H1 (cell line): ENCODE data around the gene KLHL35. TPM values are rescaled to one million over a fixed set of nuclear protein-coding genes. Genes with fewer than 3 reads are reported as not detected.

ENCODE experiments used
- CTCF ChIA-PET: fragments of 300-600 bp; sonication (Branson Sonifier 250); formaldehyde crosslinking; loops from one replicate; lab custom pipeline; 2021; ENCODE audit not compliant: partially characterized antibody; lab: Charles Lee
- POLR2A ChIA-PET: fragments of 300-600 bp; sonication (Branson Sonifier 250); formaldehyde crosslinking; loops from one replicate; lab custom pipeline; 2021; ENCODE audit warnings: inconsistent platforms; ENCODE audit not compliant: partially characterized antibody; lab: Charles Lee
- DNase-seq, 2 experiments: peaks; one replicate each; pipeline versions ENCODE4 v3.0.0 to v3.0.0-alpha.2; 2010 to 2022; ENCODE audit warnings: low spot score in 2 of 2, low read depth in 1 of 2, mixed read lengths in 1 of 2
- FAIRE-seq: peaks from 2 replicates; lab custom pipeline; 2011; peaks lifted over from hg19 to GRCh38; lab: Jason Lieb, UNC
- H2AFZ ChIP-seq: 2 replicates; pipeline ENCODE4 v1.8.1; 2012; ENCODE audit warnings: low read length, inconsistent platforms
- H2AK5ac ChIP-seq: 2 replicates; pipeline ENCODE4 v1.6.1; 2013; ENCODE audit warnings: low read depth, low read length
- H2BK120ac ChIP-seq: replicated peaks from 2 replicates; pipeline ENCODE3; 2013; ENCODE audit warnings: low read depth, low read length, inconsistent platforms
- H2BK12ac ChIP-seq: 2 replicates; pipeline ENCODE4 v1.6.1; 2013; ENCODE audit warnings: low read depth, low read length
- H2BK15ac ChIP-seq: 2 replicates; pipeline ENCODE4 v1.6.1; 2013; ENCODE audit warnings: low read length
- H2BK20ac ChIP-seq: 2 replicates; pipeline ENCODE4 v1.6.1; 2013; ENCODE audit warnings: low read length
- H2BK5ac ChIP-seq: 2 replicates; pipeline ENCODE4 v1.6.1; 2013; ENCODE audit warnings: low read depth, low read length
- H3K14ac ChIP-seq: 2 replicates; pipeline ENCODE4 v1.6.1; 2013; ENCODE audit warnings: inconsistent platforms; ENCODE audit not compliant: insufficient read length
- H3K18ac ChIP-seq: 2 replicates; pipeline ENCODE4 v1.6.1; 2013; ENCODE audit warnings: low read length; ENCODE audit errors: extremely low read depth
- H3K23ac ChIP-seq: 2 replicates; pipeline ENCODE4 v1.6.1; 2013; ENCODE audit warnings: inconsistent platforms; ENCODE audit not compliant: insufficient read length
- H3K23me2 ChIP-seq: 2 replicates; pipeline ENCODE4 v1.6.1; 2013; ENCODE audit warnings: low read depth, low read length
- H3K27ac ChIP-seq: 2 replicates; pipeline ENCODE4 v1.6.1; 2011; ENCODE audit warnings: low read depth, low read length, inconsistent platforms
- H3K27me3 ChIP-seq, 4 experiments: replicated peaks in 1 of 4; 1 replicate in 1 of 4; 2 replicates in 3 of 4; pipeline versions ENCODE4 v1.6.1 to v1.8.1; 2011 to 2013; ENCODE audit warnings: low read length in 3 of 4, mild to moderate bottlenecking in 3 of 4, inconsistent platforms in 2 of 4, mixed read lengths in 2 of 4, moderate library complexity in 1 of 4; ENCODE audit not compliant: control insufficient read depth in 3 of 4, insufficient read depth in 3 of 4; ENCODE audit errors: extremely low read depth in 1 of 4
- H3K36me3 ChIP-seq, 4 experiments: 2 replicates each; pipeline versions ENCODE4 v1.6.1 to v1.8.1; 2011 to 2013; ENCODE audit warnings: mild to moderate bottlenecking in 4 of 4, low read length in 3 of 4, moderate library complexity in 2 of 4, control low read depth in 1 of 4, inconsistent platforms in 1 of 4; ENCODE audit not compliant: insufficient read depth in 4 of 4, control insufficient read depth in 2 of 4
- H3K4ac ChIP-seq: replicated peaks from 2 replicates; pipeline ENCODE3; 2013; ENCODE audit warnings: low read length, low read depth, mixed read lengths, inconsistent platforms; ENCODE audit not compliant: insufficient read length
- H3K4me1 ChIP-seq, 4 experiments: replicated peaks in 1 of 4; 1 replicate in 1 of 4; 2 replicates in 3 of 4; pipeline versions ENCODE4 v1.6.1 to v1.8.1; 2011 to 2013; ENCODE audit warnings: low read length in 3 of 4, inconsistent platforms in 2 of 4, mixed read lengths in 1 of 4; ENCODE audit not compliant: insufficient read depth in 4 of 4, control insufficient read depth in 3 of 4
- H3K4me2 ChIP-seq, 2 experiments: 2 replicates each; pipeline versions ENCODE4 v1.6.1 to v1.8.1; 2011 to 2013; ENCODE audit warnings: low read depth in 2 of 2, low read length in 2 of 2, control low read depth in 1 of 2, inconsistent platforms in 1 of 2, mild to moderate bottlenecking in 1 of 2; ENCODE audit not compliant: insufficient read depth in 1 of 2
- H3K4me3 ChIP-seq, 4 experiments: fragments of 200-600, 300-600 bp in 1 of 4; sonication (generic), shearing (Covaris generic), sonication (Bioruptor Twin) in 1 of 4; 2 replicates each; pipeline versions ENCODE4 v1.5.1 to v1.8.1; 2011 to 2016; ENCODE audit warnings: low read length in 4 of 4, low read depth in 3 of 4, control low read depth in 2 of 4, inconsistent platforms in 2 of 4, mild to moderate bottlenecking in 2 of 4, mixed read lengths in 1 of 4, moderate library complexity in 1 of 4; ENCODE audit not compliant: insufficient read depth in 2 of 4; ENCODE audit errors: extremely low read depth in 1 of 4
- H3K56ac ChIP-seq: replicated peaks from 2 replicates; pipeline ENCODE3; 2013; ENCODE audit warnings: low read depth, mild to moderate bottlenecking, mixed read lengths, low read length, inconsistent platforms; ENCODE audit not compliant: insufficient read length
- H3K79me1 ChIP-seq: 2 replicates; pipeline ENCODE4 v1.6.1; 2013; ENCODE audit warnings: low read depth, low read length, control low read depth
- H3K79me2 ChIP-seq, 2 experiments: 2 replicates each; pipeline versions ENCODE4 v1.6.1 to v1.8.1; 2012 to 2013; ENCODE audit warnings: low read length in 2 of 2, mild to moderate bottlenecking in 2 of 2, inconsistent platforms in 1 of 2; ENCODE audit not compliant: insufficient read depth in 2 of 2, control insufficient read depth in 1 of 2
- H3K9ac ChIP-seq, 4 experiments: replicated peaks in 1 of 4; 1 replicate in 1 of 4; 2 replicates in 3 of 4; pipeline versions ENCODE4 v1.6.1 to v1.8.1; 2011 to 2013; ENCODE audit warnings: low read depth in 3 of 4, low read length in 3 of 4, control low read depth in 2 of 4, mild to moderate bottlenecking in 2 of 4, moderate library complexity in 2 of 4, inconsistent platforms in 1 of 4; ENCODE audit errors: extremely low read depth in 1 of 4
- H3K9me3 ChIP-seq, 2 experiments: 2 replicates each; pipeline versions ENCODE4 v1.6.1 to v1.8.1; 2012 to 2013; ENCODE audit warnings: mild to moderate bottlenecking in 2 of 2, moderate library complexity in 2 of 2, control low read depth in 1 of 2, inconsistent platforms in 1 of 2, low read depth in 1 of 2, low read length in 1 of 2, mixed read lengths in 1 of 2; ENCODE audit not compliant: insufficient read depth in 2 of 2
- H4K20me1 ChIP-seq, 2 experiments: replicated peaks in 1 of 2; 2 replicates each; pipeline versions ENCODE3 to v1.8.1; 2011 to 2013; ENCODE audit warnings: inconsistent platforms in 2 of 2, low read length in 2 of 2, mild to moderate bottlenecking in 1 of 2; ENCODE audit not compliant: insufficient read depth in 2 of 2, control insufficient read depth in 1 of 2
- H4K5ac ChIP-seq: 2 replicates; pipeline ENCODE4 v1.6.1; 2013; ENCODE audit warnings: low read length, low read depth, mixed read lengths, inconsistent platforms; ENCODE audit not compliant: insufficient read length
- H4K8ac ChIP-seq: 2 replicates; pipeline ENCODE4 v1.8.0; 2013; ENCODE audit warnings: mild to moderate bottlenecking, moderate library complexity, low read length, inconsistent platforms; ENCODE audit not compliant: insufficient read depth; ENCODE audit errors: extremely low read depth
- H4K91ac ChIP-seq: replicated peaks from 2 replicates; pipeline ENCODE3; 2013; ENCODE audit warnings: low read length, mixed read lengths, inconsistent platforms; ENCODE audit not compliant: insufficient read length
- GTF2F1 ChIP-seq: IDR thresholded peaks from 2 replicates; pipeline ENCODE4 v1.6.1; 2012; ENCODE audit warnings: low read depth, low read length, improper control_type of control experiment, borderline replicate concordance
- MAFK ChIP-seq: IDR thresholded peaks from 2 replicates; pipeline ENCODE4 v1.6.1; 2012; ENCODE audit warnings: low read depth, mild to moderate bottlenecking, improper control_type of control experiment, low read length
- WGBS, 2 experiments: shearing (Covaris generic) in 1 of 2; methylation state at CpG; one replicate each; pipeline versions ENCODE4 v1.1.6 to v1.1.7; 2013 to 2015; ENCODE audit warnings: low lambda C conversion rate in 2 of 2, mixed read lengths in 2 of 2, inconsistent platforms in 1 of 2, low coverage in 1 of 2, missing lambda C conversion rate in 1 of 2; ENCODE audit not compliant: insufficient replicate concordance in 2 of 2, insufficient coverage in 1 of 2, insufficient read length in 1 of 2; ENCODE audit errors: extremely low coverage in 1 of 2, missing lambda C conversion rate in 1 of 2; 5-methylcytosine and 5-hydroxymethylcytosine counted together
- polyA plus RNA-seq, 7 experiments: library from polyadenylated mRNA; depleted of rRNA in 3 of 7; stranded (reverse) in 5 of 7; unstranded in 2 of 7; fragments of >200 nt in 5 of 7; fragments of 200-250 nt in 2 of 7; gene quantifications; 1 replicate in 5 of 7; 2 replicates in 1 of 7; 4 replicates in 1 of 7; pipeline versions ENCODE4 v1.2.1 to v1.2.3, GENCODE V29; 2011 to 2013; ENCODE audit warnings: missing spikeins in 2 of 7, mixed read lengths in 2 of 7
- total RNA-seq: library from RNA; stranded (reverse); fragmentation: NEBNext Ultra II Directional; extraction: Animal tissue kit (Norgen Biotek cat#: 25700); gene quantifications from 2 replicates; pipeline ENCODE4 v1.2.1, GENCODE V29; 2021

KLHL35 gene
- total and polyA plus RNA-seq, 2 of the 8 experiments (the other 6 are each of a cell fraction or from before 2014, with no cell fraction given) = 0.35 to 0.41 TPM

- H3K79me1 ChIP-seq = no peaks in the 10 kb centered on the region
- H3K23me2 ChIP-seq = peaks cover 2% of the 10 kb centered on the region; the same call in 1 of the 2 replicates
- no peak overlapping the region for H2AK5ac ChIP-seq
- peaks cover 8 to 19% (median 14%) of the 10 kb centered on the region in 4 experiments for H3K4me1 ChIP-seq
- no peak overlapping the region for H2AFZ ChIP-seq
- H2BK12ac ChIP-seq = peak overlapping the region; percentile 29; the same call in 1 of the 2 replicates
- peak overlapping the region; percentile 73; the same call in 1 of the 2 replicates for H2BK15ac ChIP-seq
- H2BK5ac ChIP-seq = peak overlapping the region; percentile 21; the same call in 1 of the 2 replicates
- no peak overlapping the region for H2BK120ac ChIP-seq
- no peak overlapping the region for H4K5ac ChIP-seq
- no peaks in the 10 kb centered on the region; a peak in 1 of 8 replicates for H3K36me3 ChIP-seq
- DNase-seq = no peak
- no peaks in the 10 kb centered on the region for H3K79me2 ChIP-seq
- CTCF ChIA-PET = interaction anchor here (0.8 to 31.5 kb wide), 7 partner anchors 7 to 283 kb away, joined by 3 to 603 read pairs (median 6); partner anchors contain the start of gene GDPD5
- H4K91ac ChIP-seq = no peak overlapping the region
- WGBS, 2 experiments = 79% methylated on average over 11 of the region's 11 CpGs; no CpG with 5 or more reads in 1 of the 2 experiments
- no peaks in the 10 kb centered on the region for H4K20me1 ChIP-seq
- no peak overlapping the region for H3K56ac ChIP-seq
- no peak overlapping the region for H3K23ac ChIP-seq
- POLR2A ChIA-PET = interaction anchor here (0.7 to 2.0 kb wide), 4 partner anchors 19 to 99 kb away, joined by 3 to 6 read pairs (median 4); partner anchors contain the start of gene SERPINH1
- H2BK20ac ChIP-seq = no peak overlapping the region
- no peak for FAIRE-seq
- H3K14ac ChIP-seq = no peak overlapping the region
- peak; percentile 53; the same call in 1 of the 2 replicates for TF ChIP-seq MAFK
- no peak for TF ChIP-seq GTF2F1
- no peak overlapping the region for H3K27ac ChIP-seq
- H3K27me3 ChIP-seq = no peaks in the 10 kb centered on the region
- H3K9ac ChIP-seq = no peak overlapping the region
- no peak overlapping the region for H3K4ac ChIP-seq
- no peak overlapping the region; the same call in 1 of the 2 replicates for H4K8ac ChIP-seq
- no peak overlapping the region for H3K4me3 ChIP-seq
- H3K18ac ChIP-seq = peak overlapping the region; percentile 71; the same call in 1 of the 2 replicates
- no peaks in the 10 kb centered on the region for H3K9me3 ChIP-seq
- 0 out of 4 replicates have a peak overlapping the region, but pooled peaks have one; percentile 8 to 15 for H3K4me2 ChIP-seq
Observed at GRCh38 chr11:75463106-75463774, 30.2 kb upstream of the KLHL35 start.
